Kidney (tissue), 14 donors: ENCODE measurements around the gene ZC3H13. TPM values are rescaled to one million over a fixed set of nuclear protein-coding genes. Genes with fewer than 3 reads are reported as not detected.

ENCODE experiments used
- DNase-seq, 5 donors: peaks; one replicate each; pipeline ENCODE4 v3.0.0-alpha.2; 2013 to 2020
- FAIRE-seq: peaks from 2 replicates; lab custom pipeline; 2012; peaks lifted over from hg19 to GRCh38; lab: Jason Lieb, UNC
- H3K27ac ChIP-seq, 2 donors: one replicate each; pipeline ENCODE4 v1.7.0; 2013; ENCODE audit warnings: low read depth in 2 of 2, low read length in 2 of 2, inconsistent platforms in 1 of 2
- H3K27me3 ChIP-seq: one replicate; pipeline ENCODE4 v1.7.1; 2013; ENCODE audit warnings: low read length, inconsistent platforms; ENCODE audit not compliant: control insufficient read depth, insufficient read depth
- H3K36me3 ChIP-seq, 3 donors: one replicate each; pipeline versions ENCODE4 v1.7.0 to v1.7.1; 2013; ENCODE audit warnings: low read length in 3 of 3, control low read depth in 1 of 3, inconsistent platforms in 1 of 3; ENCODE audit not compliant: insufficient read depth in 3 of 3, control insufficient read depth in 2 of 3
- H3K4me1 ChIP-seq, 3 donors: one replicate each; pipeline versions ENCODE4 v1.7.0 to v1.7.1; 2013; ENCODE audit warnings: low read length in 3 of 3, inconsistent platforms in 1 of 3, low read depth in 1 of 3; ENCODE audit not compliant: control insufficient read depth in 2 of 3, insufficient read depth in 2 of 3
- H3K4me3 ChIP-seq, 3 donors: one replicate each; pipeline versions ENCODE4 v1.7.0 to v1.8.1; 2013; ENCODE audit warnings: low read length in 3 of 3, control low read depth in 1 of 3, inconsistent platforms in 1 of 3
- H3K9ac ChIP-seq, 3 donors: one replicate each; pipeline versions ENCODE4 v1.7.0 to v1.7.1; 2013; ENCODE audit warnings: low read length in 3 of 3, control low read depth in 1 of 3, inconsistent platforms in 1 of 3
- H3K9me3 ChIP-seq, 3 donors: one replicate each; pipeline versions ENCODE4 v1.7.0 to v1.7.1; 2013; ENCODE audit warnings: low read length in 3 of 3, control low read depth in 1 of 3, inconsistent platforms in 1 of 3; ENCODE audit not compliant: control insufficient read depth in 2 of 3, insufficient read depth in 1 of 3
- intact Hi-C: fragments of 100-400 bp; cut with DNase I; formaldehyde crosslinking; loops from one replicate; pipeline ENCODE4 v1.11.1; 2022
- polyA plus RNA-seq: library from polyadenylated mRNA; stranded (reverse); fragments of 350-450 nt; fragmentation: Illumina TruSeq; extraction: RNeasy Lipid Tissue Mini Kit (QIAGEN cat#74804); gene quantifications from one replicate; pipeline ENCODE4 v1.2.3, GENCODE V29; 2014; ENCODE audit warnings: low read depth, low replicate concordance; ENCODE audit not compliant: insufficient read depth
- total RNA-seq: library from RNA; stranded (reverse); fragmentation: NEBNext Ultra II Directional; extraction: Animal tissue kit (Norgen Biotek cat#: 25700); gene quantifications from one replicate; pipeline ENCODE4 v1.2.1, GENCODE V29; 2021
- TF ChIP-seq, protein P1 (sequence below): IDR thresholded peaks from 3 replicates; pipeline ENCODE4 v1.5.1; 2012; ENCODE audit warnings: mild to moderate bottlenecking, moderate library complexity, borderline replicate concordance; ENCODE audit not compliant: insufficient read depth; ENCODE audit errors: extremely low read depth
- donor health status: control.
- donor health status: control.
- donor health status: control.
- donor health status: control.
- donor health status: control.
- donor health status: DM: yes; HTN: yes; CAD: no.
- donor health status: Normal renal cell carcinoma (clear cell type).

Gene ZC3H13
- total and polyA plus RNA-seq, 2 donors from 2014 or later: 6.4 to 53.1 TPM

- intact Hi-C loops: no loop called here
- Histone ChIP-seq H3K27me3 (no peaks in the 10 kb centered on the region), H3K36me3 (peaks cover 0 to 23% (median 6%) of the 10 kb centered on the region in 3 donors), H3K4me3 (no peak overlapping the region), H3K9ac (no peak overlapping the region), H3K27ac (no peak overlapping the region), H3K9me3 (no peaks in the 10 kb centered on the region), H3K4me1 (no peaks in the 10 kb centered on the region)
- peak in 1 of 5 donors; percentile 39 for DNase-seq
- TF ChIP-seq, protein P1, sequence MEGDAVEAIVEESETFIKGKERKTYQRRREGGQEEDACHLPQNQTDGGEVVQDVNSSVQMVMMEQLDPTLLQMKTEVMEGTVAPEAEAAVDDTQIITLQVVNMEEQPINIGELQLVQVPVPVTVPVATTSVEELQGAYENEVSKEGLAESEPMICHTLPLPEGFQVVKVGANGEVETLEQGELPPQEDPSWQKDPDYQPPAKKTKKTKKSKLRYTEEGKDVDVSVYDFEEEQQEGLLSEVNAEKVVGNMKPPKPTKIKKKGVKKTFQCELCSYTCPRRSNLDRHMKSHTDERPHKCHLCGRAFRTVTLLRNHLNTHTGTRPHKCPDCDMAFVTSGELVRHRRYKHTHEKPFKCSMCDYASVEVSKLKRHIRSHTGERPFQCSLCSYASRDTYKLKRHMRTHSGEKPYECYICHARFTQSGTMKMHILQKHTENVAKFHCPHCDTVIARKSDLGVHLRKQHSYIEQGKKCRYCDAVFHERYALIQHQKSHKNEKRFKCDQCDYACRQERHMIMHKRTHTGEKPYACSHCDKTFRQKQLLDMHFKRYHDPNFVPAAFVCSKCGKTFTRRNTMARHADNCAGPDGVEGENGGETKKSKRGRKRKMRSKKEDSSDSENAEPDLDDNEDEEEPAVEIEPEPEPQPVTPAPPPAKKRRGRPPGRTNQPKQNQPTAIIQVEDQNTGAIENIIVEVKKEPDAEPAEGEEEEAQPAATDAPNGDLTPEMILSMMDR: no peak
- peak; percentile 8 for FAIRE-seq
These were observed 42.4 kb downstream of the ZC3H13 start for GRCh38 chr13:46010148-46010547.

DNA sequence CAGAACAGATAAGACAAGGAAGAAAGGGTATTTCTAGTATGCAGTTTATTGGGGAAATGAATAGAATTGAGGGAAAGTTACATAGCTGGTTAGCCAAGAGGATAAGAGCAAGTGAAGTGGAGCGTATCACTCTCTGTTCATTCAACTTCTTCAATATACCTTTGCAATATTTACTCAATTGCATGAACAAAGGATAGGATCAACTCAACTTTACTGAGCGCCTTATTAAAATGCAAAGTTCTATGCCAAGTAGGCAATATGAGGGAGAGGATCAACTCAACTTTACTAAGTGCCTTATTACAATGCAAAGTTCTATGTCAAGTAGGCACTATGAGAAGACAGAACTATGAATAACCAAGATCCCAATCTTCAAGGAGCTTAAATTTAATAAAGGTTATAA is 43.9 kb downstream of the ZC3H13 start:
- no peak overlapping the region for H3K4me3 ChIP-seq
- H3K9me3 ChIP-seq: no peaks in the 10 kb centered on the region
- H3K4me1 ChIP-seq: no peaks in the 10 kb centered on the region
- intact Hi-C loops: no loop called here
- H3K36me3 ChIP-seq: peaks cover 0 to 17% (median 6%) of the 10 kb centered on the region in 3 donors
- no peak overlapping the region for H3K27ac ChIP-seq
- DNase-seq: no peak
- TF ChIP-seq, protein P1: no peak
- no peaks in the 10 kb centered on the region for H3K27me3 ChIP-seq
- FAIRE-seq: no peak
- H3K9ac ChIP-seq: no peak overlapping the region

DNA sequence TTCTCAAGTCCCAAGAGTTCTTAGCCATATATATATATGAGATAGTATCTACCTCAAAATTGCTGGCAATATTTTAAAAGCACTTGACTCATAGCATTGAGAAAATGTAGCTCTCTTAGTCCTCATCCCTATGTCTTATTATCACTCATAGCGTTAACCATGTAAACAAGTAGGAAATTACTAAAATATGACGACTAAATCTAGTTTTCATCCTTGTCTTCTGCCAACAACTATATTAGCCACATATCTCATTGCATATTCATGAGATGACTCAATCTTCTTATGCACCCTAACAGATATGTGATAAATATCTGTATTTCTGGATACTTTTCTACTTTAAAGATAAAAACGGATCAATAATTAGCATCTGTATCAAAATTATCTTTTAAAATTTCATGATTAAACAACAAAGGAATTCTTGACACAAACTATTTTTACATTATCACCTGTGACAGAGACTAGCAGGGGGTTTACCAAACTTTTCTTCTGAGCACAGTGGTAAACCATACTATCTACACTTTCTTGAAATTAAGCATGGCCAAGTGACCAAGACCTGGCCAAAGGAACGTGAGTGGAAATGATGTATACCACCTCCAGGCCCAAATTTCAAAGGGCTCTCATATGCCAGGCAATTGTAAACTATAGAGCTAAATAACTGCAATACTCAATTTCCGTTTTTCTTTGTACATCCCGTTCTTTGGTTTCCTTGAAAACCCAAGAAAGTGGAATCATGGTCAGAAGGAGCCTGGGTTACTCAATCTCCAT is 45.7 kb downstream of the ZC3H13 start:
- H3K4me3 ChIP-seq: no peak overlapping the region
- no peaks in the 10 kb centered on the region for H3K9me3 ChIP-seq
- TF ChIP-seq, protein P1: no peak
- H3K36me3 ChIP-seq: peaks cover 0 to 17% (median 10%) of the 10 kb centered on the region in 3 donors
- FAIRE-seq (no peak), DNase-seq (no peak)
- H3K27ac ChIP-seq: no peak overlapping the region
- H3K9ac ChIP-seq: no peak overlapping the region
- intact Hi-C loops: no loop called here
- no peaks in the 10 kb centered on the region for H3K4me1 ChIP-seq
- H3K27me3 ChIP-seq: no peaks in the 10 kb centered on the region
